ENCODE data around the gene PTPN11.
"Not testable (repeated sequence)": the region's sequence is repeated elsewhere in the genome, so short reads cannot be mapped to it uniquely, and the experiment has no call there.

Gene PTPN11

GRCh38 chr12:112443916-112444315 is 25.2 kb downstream of the PTPN11 start:
- Histone ChIP-seq H4K91ac (ENCODE audit: low read depth, low read length) (no peak overlapping the region), H3K79me1 (ENCODE audit: low read length) (no peaks in the 10 kb centered on the region), H3K4me1 (ENCODE audit: control insufficient read depth in 1 of 2, insufficient read depth in 2 of 2, low read length in 2 of 2) (no peaks in the 10 kb centered on the region), H2AK5ac (ENCODE audit: low read length) (no peak overlapping the region), H3K4me3 (ENCODE audit: low read depth, low read length) (no peak overlapping the region), H2BK12ac (ENCODE audit: low read length) (no peak overlapping the region), H3K4me2 (ENCODE audit: low read length) (no peak overlapping the region), H3K36me3 (ENCODE audit: control insufficient read depth in 1 of 2, insufficient read depth in 2 of 2, low read length in 2 of 2) (peaks cover 18% of the 10 kb centered on the region in 2 experiments), H2BK120ac (ENCODE audit: insufficient read depth, low read length, poor library complexity) (no peak overlapping the region), H2AFZ (ENCODE audit: insufficient read depth, low read length, poor library complexity) (no peak overlapping the region), H3K14ac (ENCODE audit: low read length) (no peak overlapping the region), H4K12ac (ENCODE audit: low read depth, low read length) (no peak overlapping the region), H3K27me3 (ENCODE audit: insufficient read depth, low read length) (no peaks in the 10 kb centered on the region), H4K8ac (ENCODE audit: low read depth, low read length) (no peak overlapping the region), H3K18ac (ENCODE audit: low read length) (no peak overlapping the region), H3K9ac (ENCODE audit: low read length) (no peak overlapping the region), H3K4ac (ENCODE audit: low read depth, low read length) (peak overlapping the region; percentile 36), H2BK5ac (ENCODE audit: low read depth, low read length, poor library complexity) (no peak overlapping the region), H3K23ac (ENCODE audit: low read length) (no peak overlapping the region), H3K9me3 (ENCODE audit: insufficient read depth, low read depth, low read length) (no peaks in the 10 kb centered on the region), H3K27ac (ENCODE audit: low read depth, low read length) (no peak overlapping the region), H3K79me2 (ENCODE audit: control insufficient read depth, insufficient read depth, low read length, poor library complexity) (no peaks in the 10 kb centered on the region)
- DNase-seq = no peak
- no CpG with 5 or more reads among the region's 4 CpGs for WGBS (ENCODE audit: extremely low coverage, insufficient coverage, insufficient read length)

- no peaks in the 10 kb centered on the region for H3K79me2 ChIP-seq (ENCODE audit: control insufficient read depth, insufficient read depth, low read length, poor library complexity)
- no peak overlapping the region for H2AK5ac ChIP-seq (ENCODE audit: low read length)
- H2BK12ac ChIP-seq (ENCODE audit: low read length) = no peak overlapping the region
- H3K23ac ChIP-seq (ENCODE audit: low read length) = no peak overlapping the region
- no peak overlapping the region for H3K9ac ChIP-seq (ENCODE audit: low read length)
- peak overlapping the region; percentile 62 for H4K12ac ChIP-seq (ENCODE audit: low read depth, low read length)
- H3K9me3 ChIP-seq (ENCODE audit: insufficient read depth, low read depth, low read length) = no peaks in the 10 kb centered on the region
- H3K18ac ChIP-seq (ENCODE audit: low read length) = no peak overlapping the region
- H3K27me3 ChIP-seq (ENCODE audit: insufficient read depth, low read length) = no peaks in the 10 kb centered on the region
- H2BK120ac ChIP-seq (ENCODE audit: insufficient read depth, low read length, poor library complexity) = no peak overlapping the region
- no CpG with 5 or more reads among the region's 3 CpGs for WGBS (ENCODE audit: extremely low coverage, insufficient coverage, insufficient read length)
- H3K14ac ChIP-seq (ENCODE audit: low read length) = no peak overlapping the region
- no peak overlapping the region for H2BK5ac ChIP-seq (ENCODE audit: low read depth, low read length, poor library complexity)
- H3K4me3 ChIP-seq (ENCODE audit: low read depth, low read length) = no peak overlapping the region
- H4K91ac ChIP-seq (ENCODE audit: low read depth, low read length) = no peak overlapping the region
- H4K8ac ChIP-seq (ENCODE audit: low read depth, low read length) = no peak overlapping the region
- no peak overlapping the region for H2AFZ ChIP-seq (ENCODE audit: insufficient read depth, low read length, poor library complexity)
- DNase-seq = no peak
- no peak overlapping the region for H3K4me2 ChIP-seq (ENCODE audit: low read length)
- no peak overlapping the region for H3K4ac ChIP-seq (ENCODE audit: low read depth, low read length)
- H3K27ac ChIP-seq (ENCODE audit: low read depth, low read length) = no peak overlapping the region
- H3K79me1 ChIP-seq (ENCODE audit: low read length) = no peaks in the 10 kb centered on the region
- peaks cover 25 to 30% of the 10 kb centered on the region in 2 experiments for H3K36me3 ChIP-seq (ENCODE audit: control insufficient read depth in 1 of 2, insufficient read depth in 2 of 2, low read length in 2 of 2)
- H3K4me1 ChIP-seq (ENCODE audit: control insufficient read depth in 1 of 2, insufficient read depth in 2 of 2, low read length in 2 of 2) = no peaks in the 10 kb centered on the region
These were observed 27.4 kb downstream of the PTPN11 start for GRCh38 chr12:112446008-112446725.

GRCh38 chr12:112447106-112447505 is 28.4 kb downstream of the PTPN11 start:
- Histone ChIP-seq H4K91ac (ENCODE audit: low read depth, low read length) (no peak overlapping the region), H4K12ac (ENCODE audit: low read depth, low read length) (no peak overlapping the region), H3K79me1 (ENCODE audit: low read length) (no peaks in the 10 kb centered on the region), H4K8ac (ENCODE audit: low read depth, low read length) (no peak overlapping the region), H3K23ac (ENCODE audit: low read length) (no peak overlapping the region), H3K14ac (ENCODE audit: low read length) (no peak overlapping the region), H2BK12ac (ENCODE audit: low read length) (no peak overlapping the region), H3K9ac (ENCODE audit: low read length) (no peak overlapping the region), H3K27ac (ENCODE audit: low read depth, low read length) (no peak overlapping the region), H3K4me2 (ENCODE audit: low read length) (no peak overlapping the region), H2BK5ac (ENCODE audit: low read depth, low read length, poor library complexity) (no peak overlapping the region), H3K18ac (ENCODE audit: low read length) (no peak overlapping the region), H3K4me1 (ENCODE audit: control insufficient read depth in 1 of 2, insufficient read depth in 2 of 2, low read length in 2 of 2) (no peaks in the 10 kb centered on the region), H3K36me3 (ENCODE audit: control insufficient read depth in 1 of 2, insufficient read depth in 2 of 2, low read length in 2 of 2) (peaks cover 25 to 30% of the 10 kb centered on the region in 2 experiments), H3K4ac (ENCODE audit: low read depth, low read length) (no peak overlapping the region), H2AFZ (ENCODE audit: insufficient read depth, low read length, poor library complexity) (no peak overlapping the region), H3K4me3 (ENCODE audit: low read depth, low read length) (no peak overlapping the region), H3K79me2 (ENCODE audit: control insufficient read depth, insufficient read depth, low read length, poor library complexity) (no peaks in the 10 kb centered on the region), H2AK5ac (ENCODE audit: low read length) (no peak overlapping the region), H3K27me3 (ENCODE audit: insufficient read depth, low read length) (no peaks in the 10 kb centered on the region), H2BK120ac (ENCODE audit: insufficient read depth, low read length, poor library complexity) (no peak overlapping the region), H3K9me3 (ENCODE audit: insufficient read depth, low read depth, low read length) (no peaks in the 10 kb centered on the region)
- WGBS (ENCODE audit: extremely low coverage, insufficient coverage, insufficient read length) = no CpG with 5 or more reads among the region's 3 CpGs
- DNase-seq = no peak

GRCh38 chr12:112448165-112448564 is 29.4 kb downstream of the PTPN11 start:
- H3K27ac ChIP-seq (ENCODE audit: low read depth, low read length); H3K4me1 ChIP-seq (ENCODE audit: control insufficient read depth in 1 of 2, insufficient read depth in 2 of 2, low read length in 2 of 2); H3K23ac ChIP-seq (ENCODE audit: low read length); DNase-seq; H2AK5ac ChIP-seq (ENCODE audit: low read length); H3K4ac ChIP-seq (ENCODE audit: low read depth, low read length); H3K79me1 ChIP-seq (ENCODE audit: low read length); H3K9ac ChIP-seq (ENCODE audit: low read length); H3K27me3 ChIP-seq (ENCODE audit: insufficient read depth, low read length); H2BK12ac ChIP-seq (ENCODE audit: low read length); H2BK5ac ChIP-seq (ENCODE audit: low read depth, low read length, poor library complexity); H3K4me3 ChIP-seq (ENCODE audit: low read depth, low read length); H2BK120ac ChIP-seq (ENCODE audit: insufficient read depth, low read length, poor library complexity); H3K79me2 ChIP-seq (ENCODE audit: control insufficient read depth, insufficient read depth, low read length, poor library complexity); H3K9me3 ChIP-seq (ENCODE audit: insufficient read depth, low read depth, low read length); H3K18ac ChIP-seq (ENCODE audit: low read length); H3K4me2 ChIP-seq (ENCODE audit: low read length); H4K12ac ChIP-seq (ENCODE audit: low read depth, low read length); H4K8ac ChIP-seq (ENCODE audit: low read depth, low read length); H3K14ac ChIP-seq (ENCODE audit: low read length); H4K91ac ChIP-seq (ENCODE audit: low read depth, low read length); H2AFZ ChIP-seq (ENCODE audit: insufficient read depth, low read length, poor library complexity): not testable (repeated sequence)
- peaks cover 26 to 31% of the 10 kb centered on the region in 2 experiments for H3K36me3 ChIP-seq (ENCODE audit: control insufficient read depth in 1 of 2, insufficient read depth in 2 of 2, low read length in 2 of 2)
- no CpG with 5 or more reads among the region's 2 CpGs for WGBS (ENCODE audit: extremely low coverage, insufficient coverage, insufficient read length)

Data from trophoblast cell (in vitro differentiated cells and primary cell).